HepG2 (cell line): Measurements from ENCODE around the gene IFITM10. TPM values are rescaled to one million over a fixed set of nuclear protein-coding genes. Genes with fewer than 3 reads are reported as not detected.

Experiments used
- ATAC-seq: fragments of 200-7000 bp; cut with Tn5 transposase; 3 replicates; pipeline ENCODE4 v1.9.1; 2020; ENCODE audit warnings: mild to moderate bottlenecking, moderate library complexity
- BruUV-seq: library from RNA; stranded (reverse); fragments of 400-500 nt; replicated peaks from 2 replicates; lab custom pipeline; 2021; lab: Mats Ljungman, UMichigan
- CTCF ChIA-PET: fragments of 300-600 bp; formaldehyde crosslinking; extraction: SDS; loops from one replicate; lab custom pipeline; 2021; ENCODE audit warnings: low total read pairs, inconsistent platforms, low intra/inter-chr PET ratio; lab: Yijun Ruan, JAX
- POLR2A ChIA-PET: fragments of 350-600 bp; sonication (Branson Sonifier 250); formaldehyde crosslinking; loops from one replicate; lab custom pipeline; 2020; ENCODE audit warnings: antibody characterized with exemption, inconsistent platforms; lab: Yijun Ruan, JAX
- DNase-seq: peaks from one replicate; pipeline ENCODE4 v3.0.0-alpha.2; 2015; ENCODE audit warnings: low spot score
- FAIRE-seq: peaks from 3 replicates; lab custom pipeline; 2011; peaks lifted over from hg19 to GRCh38; lab: Jason Lieb, UNC
- H2AFZ ChIP-seq: one replicate; pipeline ENCODE4 v1.6.1; 2011; ENCODE audit warnings: low read length, inconsistent platforms
- H3K27ac ChIP-seq: fragments of 300-600 bp; 3 replicates; pipeline ENCODE4 v1.8.0; 2011; ENCODE audit warnings: mixed run types, mild to moderate bottlenecking, mixed read lengths, low read length, inconsistent platforms; ENCODE audit not compliant: insufficient read depth; ENCODE audit errors: extremely low read length
- H3K27me3 ChIP-seq, 2 experiments: fragments of 200-600 bp in 1 of 2; 2 replicates in 1 of 2; 3 replicates in 1 of 2; pipeline versions ENCODE4 v1.6.0 to v1.8.0; 2011; ENCODE audit warnings: low read length in 2 of 2, mild to moderate bottlenecking in 2 of 2, moderate library complexity in 2 of 2, inconsistent platforms in 1 of 2; ENCODE audit not compliant: insufficient read depth in 2 of 2, control insufficient read depth in 1 of 2
- H3K36me3 ChIP-seq, 2 experiments: fragments of 200-600 bp in 1 of 2; replicated peaks in 1 of 2; 2 replicates in 1 of 2; 3 replicates in 1 of 2; pipeline versions ENCODE4 v1.5.1 to v1.8.0; 2011; ENCODE audit warnings: low read length in 2 of 2, inconsistent platforms in 1 of 2; ENCODE audit not compliant: insufficient read depth in 2 of 2, control insufficient read depth in 1 of 2
- H3K4me1 ChIP-seq: 2 replicates; pipeline ENCODE4 v1.5.1; 2012; ENCODE audit warnings: low read length, inconsistent platforms; ENCODE audit not compliant: insufficient read depth
- H3K4me2 ChIP-seq: 2 replicates; pipeline ENCODE4 v1.6.0; 2011; ENCODE audit warnings: low read depth, low read length, inconsistent platforms
- H3K4me3 ChIP-seq, 3 experiments: fragments of 200-600 bp in 1 of 3; sonication (generic), shearing (Covaris generic) in 1 of 3; replicated peaks in 1 of 3; 2 replicates each; pipeline ENCODE4 v1.5.1; 2011 to 2016; ENCODE audit warnings: low read length in 3 of 3, inconsistent platforms in 2 of 3, low read depth in 2 of 3, mild to moderate bottlenecking in 2 of 3, control low read depth in 1 of 3, mixed read lengths in 1 of 3; ENCODE audit not compliant: insufficient read depth in 1 of 3
- H3K79me2 ChIP-seq: one replicate; pipeline ENCODE4 v1.6.1; 2011; ENCODE audit warnings: low read length, inconsistent platforms; ENCODE audit not compliant: insufficient read depth
- H3K9ac ChIP-seq: 2 replicates; pipeline ENCODE4 v1.6.0; 2011; ENCODE audit warnings: mild to moderate bottlenecking, low read depth, low read length, inconsistent platforms; ENCODE audit not compliant: insufficient read depth
- H3K9me3 ChIP-seq: 2 replicates; pipeline ENCODE4 v1.5.1; 2012; ENCODE audit warnings: mild to moderate bottlenecking, low read length
- H4K20me1 ChIP-seq: 2 replicates; pipeline ENCODE4 v1.6.0; 2011; ENCODE audit warnings: inconsistent platforms, mild to moderate bottlenecking, low read length, moderate library complexity; ENCODE audit not compliant: insufficient read depth
- ATM ChIP-seq: fragments of 450-650 bp; IDR thresholded peaks from 2 replicates; pipeline ENCODE4 v1.7.1; 2017; ENCODE audit warnings: mild to moderate bottlenecking, borderline replicate concordance
- ATRX ChIP-seq: sonication (generic); formaldehyde crosslinking; IDR thresholded peaks from 2 replicates; pipeline ENCODE4 v1.4.0; 2020; ENCODE audit warnings: missing genetic modification reagents, borderline replicate concordance
- HCFC1 ChIP-seq: fragments of 150-350 bp; IDR thresholded peaks from 2 replicates; pipeline ENCODE4 v1.6.1; 2014; ENCODE audit warnings: low read depth, low read length
- JUND ChIP-seq: sonication (generic); formaldehyde crosslinking; IDR thresholded peaks from 2 replicates; pipeline ENCODE4 v1.8.0; 2022; ENCODE audit warnings: mild to moderate bottlenecking, missing genetic modification reagents
- NFYC ChIP-seq: IDR thresholded peaks from 2 replicates; pipeline ENCODE4 v1.6.1; 2016; ENCODE audit warnings: missing genetic modification reagents, missing compliant biosample characterization
- TCF12 ChIP-seq, 2 experiments: fragments of 450-650 bp in 1 of 2; sonication (generic) in 1 of 2; formaldehyde crosslinking in 1 of 2; IDR thresholded peaks; 2 replicates each; pipeline versions ENCODE4 v1.6.1 to v1.8.0; 2017 to 2022; ENCODE audit warnings: antibody characterized with exemption in 1 of 2, mild to moderate bottlenecking in 1 of 2, missing genetic modification reagents in 1 of 2, moderate library complexity in 1 of 2
- ZNF224 ChIP-seq: sonication (generic); formaldehyde crosslinking; IDR thresholded peaks from 2 replicates; pipeline ENCODE4 v1.5.0; 2020; ENCODE audit warnings: mild to moderate bottlenecking, missing genetic modification reagents
- WGBS: methylation state at CpG from one replicate; pipeline ENCODE4 v1.1.6; 2017; ENCODE audit warnings: low lambda C conversion rate; 5-methylcytosine and 5-hydroxymethylcytosine counted together
- in situ Hi-C: cut with HindIII; loops from 2 replicates; pipeline ENCODE4 v1.10.0; 2017; ENCODE audit warnings: low pct_unique_long_range_greater_than_20kb; ENCODE audit not compliant: extremely low pct_ligation_motif_present
- intact Hi-C: fragments of 100-400 bp; cut with micrococcal nuclease; formaldehyde crosslinking; loops from one replicate; pipeline ENCODE4 v1.10.0; 2022; ENCODE audit not compliant: unreplicated experiment
- polyA plus RNA-seq, 8 experiments: library from polyadenylated mRNA; depleted of rRNA in 3 of 8; stranded (reverse) in 7 of 8; unstranded in 1 of 8; fragments of >200 nt; fragmentation: Illumina TruSeq in 4 of 8; extraction: Trizol in 4 of 8; gene quantifications; 2 replicates each; pipeline versions ENCODE4 v1.2.1 to v1.2.3, GENCODE V29; 2011 to 2016; ENCODE audit warnings: low read depth in 4 of 8, missing spikeins in 1 of 8, mixed read lengths in 1 of 8; ENCODE audit not compliant: insufficient read depth in 1 of 8
- total RNA-seq, 5 experiments: library from RNA; depleted of rRNA; stranded (reverse); fragments of >200 nt; fragmentation: Illumina TruSeq; extraction: Trizol; gene quantifications; 2 replicates each; pipeline ENCODE4 v1.2.3, GENCODE V29; 2016; ENCODE audit warnings: low read depth in 1 of 5
- TF ChIP-seq, protein P1 (sequence below): sonication (generic); formaldehyde crosslinking; IDR thresholded peaks from 2 replicates; pipeline ENCODE4 v1.4.0; 2020; ENCODE audit warnings: missing genetic modification reagents, mild to moderate bottlenecking, borderline replicate concordance
- TF ChIP-seq, protein P2 (sequence below): sonication (generic); formaldehyde crosslinking; IDR thresholded peaks from 2 replicates; pipeline ENCODE4 v1.8.1; 2022; ENCODE audit warnings: mild to moderate bottlenecking, missing genetic modification reagents

IFITM10 gene
- total and polyA plus RNA-seq, 2 of the 13 experiments (the other 11 are each of a cell fraction or from before 2014, with no cell fraction given) = 0.09 to 0.13 TPM

DNA sequence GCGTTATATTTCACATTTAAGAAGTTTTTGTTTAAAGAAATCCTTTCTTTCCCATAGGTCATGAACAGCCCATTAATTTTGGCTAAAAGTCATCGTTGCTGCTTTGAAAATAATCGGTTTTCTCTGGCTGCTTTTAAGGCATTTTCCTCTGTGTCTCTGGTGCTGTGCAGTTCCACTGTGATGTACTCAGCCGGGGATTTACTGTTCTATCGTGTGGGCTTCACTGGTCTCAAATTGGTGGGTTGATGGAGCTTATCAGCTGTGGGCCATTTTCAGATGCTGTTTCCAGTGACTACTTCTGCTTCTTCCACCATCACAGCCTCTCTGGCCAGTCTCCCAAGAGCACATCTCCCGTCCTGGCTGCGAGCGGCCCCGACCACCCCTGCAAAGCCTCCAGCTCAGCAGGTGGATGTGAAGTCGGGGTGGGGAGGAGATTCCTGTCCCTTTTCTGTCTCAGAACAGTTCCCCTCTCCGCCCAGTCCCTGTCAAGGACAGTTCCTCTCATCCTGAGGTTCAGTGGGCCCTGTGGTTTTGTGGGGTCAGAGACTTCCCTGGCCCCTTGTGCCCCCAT lies 20.3 kb downstream of the IFITM10 start:
- Histone ChIP-seq H3K4me2 (no peak overlapping the region), H3K27me3 (peaks cover 0 to 73% of the 10 kb centered on the region in 2 experiments; a peak in 4 of 5 replicates), H3K79me2 (no peaks in the 10 kb centered on the region), H3K36me3 (no peaks in the 10 kb centered on the region), H3K9me3 (no peaks in the 10 kb centered on the region), H3K4me1 (no peaks in the 10 kb centered on the region), H2AFZ (no peak overlapping the region), H3K4me3 (no peak overlapping the region), H3K9ac (no peak overlapping the region), H3K27ac (no peak overlapping the region), H4K20me1 (no peaks in the 10 kb centered on the region)
- DNase-seq (no peak), FAIRE-seq (no peak), ATAC-seq (no peak)
- no TSS peak for BruUV-seq
- 13% methylated on average over 11 of the region's 11 CpGs for WGBS
- CTCF ChIA-PET = no interaction called here
- in situ Hi-C loops = no loop called here
- intact Hi-C loops = no loop called here
- TF ChIP-seq HCFC1 = no peak
- TF ChIP-seq TCF12 (IDR thresholded peaks at IDR 0.05) = no peak
- TF ChIP-seq TCF12 (CRISPR knock-in tag; IDR thresholded peaks at IDR 0.05) = no peak
- TF ChIP-seq, protein P1, sequence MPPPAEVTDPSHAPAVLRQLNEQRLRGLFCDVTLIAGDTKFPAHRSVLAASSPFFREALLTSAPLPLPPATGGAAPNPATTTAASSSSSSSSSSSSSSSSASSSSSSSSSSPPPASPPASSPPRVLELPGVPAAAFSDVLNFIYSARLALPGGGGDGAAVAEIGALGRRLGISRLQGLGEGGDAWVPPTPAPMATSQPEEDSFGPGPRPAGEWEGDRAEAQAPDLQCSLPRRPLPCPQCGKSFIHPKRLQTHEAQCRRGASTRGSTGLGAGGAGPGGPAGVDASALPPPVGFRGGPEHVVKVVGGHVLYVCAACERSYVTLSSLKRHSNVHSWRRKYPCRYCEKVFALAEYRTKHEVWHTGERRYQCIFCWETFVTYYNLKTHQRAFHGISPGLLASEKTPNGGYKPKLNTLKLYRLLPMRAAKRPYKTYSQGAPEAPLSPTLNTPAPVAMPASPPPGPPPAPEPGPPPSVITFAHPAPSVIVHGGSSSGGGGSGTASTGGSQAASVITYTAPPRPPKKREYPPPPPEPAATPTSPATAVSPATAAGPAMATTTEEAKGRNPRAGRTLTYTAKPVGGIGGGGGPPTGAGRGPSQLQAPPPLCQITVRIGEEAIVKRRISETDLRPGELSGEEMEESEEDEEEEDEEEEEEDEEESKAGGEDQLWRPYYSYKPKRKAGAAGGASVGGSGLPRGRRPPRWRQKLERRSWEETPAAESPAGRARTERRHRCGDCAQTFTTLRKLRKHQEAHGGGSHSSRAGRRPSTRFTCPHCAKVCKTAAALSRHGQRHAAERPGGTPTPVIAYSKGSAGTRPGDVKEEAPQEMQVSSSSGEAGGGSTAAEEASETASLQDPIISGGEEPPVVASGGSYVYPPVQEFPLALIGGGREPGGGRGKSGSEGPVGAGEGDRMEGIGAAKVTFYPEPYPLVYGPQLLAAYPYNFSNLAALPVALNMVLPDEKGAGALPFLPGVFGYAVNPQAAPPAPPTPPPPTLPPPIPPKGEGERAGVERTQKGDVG (CRISPR knock-in tag) = no peak
- TF ChIP-seq ATRX (CRISPR knock-in tag) = no peak
- TF ChIP-seq JUND (CRISPR knock-in tag) = no peak
- TF ChIP-seq ZNF224 (CRISPR knock-in tag) = no peak
- TF ChIP-seq, protein P2, sequence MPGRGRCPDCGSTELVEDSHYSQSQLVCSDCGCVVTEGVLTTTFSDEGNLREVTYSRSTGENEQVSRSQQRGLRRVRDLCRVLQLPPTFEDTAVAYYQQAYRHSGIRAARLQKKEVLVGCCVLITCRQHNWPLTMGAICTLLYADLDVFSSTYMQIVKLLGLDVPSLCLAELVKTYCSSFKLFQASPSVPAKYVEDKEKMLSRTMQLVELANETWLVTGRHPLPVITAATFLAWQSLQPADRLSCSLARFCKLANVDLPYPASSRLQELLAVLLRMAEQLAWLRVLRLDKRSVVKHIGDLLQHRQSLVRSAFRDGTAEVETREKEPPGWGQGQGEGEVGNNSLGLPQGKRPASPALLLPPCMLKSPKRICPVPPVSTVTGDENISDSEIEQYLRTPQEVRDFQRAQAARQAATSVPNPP (CRISPR knock-in tag) = no peak
- TF ChIP-seq ATM = no peak
- no peak for TF ChIP-seq NFYC (CRISPR knock-in tag)
- POLR2A ChIA-PET = no interaction called here
